NT2/D1 (cell line): ENCODE results near the gene GKN1.
"Not testable (repeated sequence)": the region's sequence is repeated elsewhere in the genome, so short reads cannot be mapped to it uniquely, and the experiment has no call there.

Experiments
- SUZ12 ChIP-seq: IDR thresholded peaks from 2 replicates; pipeline ENCODE4 v1.6.1; 2011; ENCODE audit not compliant: insufficient read length, insufficient read depth; ENCODE audit errors: extremely low read depth
- ZNF274 ChIP-seq: IDR thresholded peaks from 2 replicates; pipeline ENCODE4 v1.6.1; 2011; ENCODE audit warnings: mild to moderate bottlenecking, low read depth, low read length

- TF ChIP-seq ZNF274, SUZ12: not testable (repeated sequence)
These were observed 19.0 kb upstream of the GKN1 start for GRCh38 chr2:68955432-68955831.
